OCI-LY7 (cell line): ENCODE results near the gene NEIL3. TPM values are rescaled to one million over a fixed set of nuclear protein-coding genes. Genes with fewer than 3 reads are reported as not detected.
"Not testable (repeated sequence)": the region's sequence is repeated elsewhere in the genome, so short reads cannot be mapped to it uniquely, and the experiment has no call there.

Experiments
- BruUV-seq: library from RNA; stranded (reverse); fragments of 400-500 nt; replicated peaks from 2 replicates; lab custom pipeline; 2021; lab: Mats Ljungman, UMichigan
- CTCF ChIA-PET: fragments of 300-600 bp; sonication (Branson Sonifier 250); formaldehyde crosslinking; loops from one replicate; lab custom pipeline; 2022; ENCODE audit warnings: antibody characterized with exemption; ENCODE audit not compliant: unreplicated experiment; lab: Charles Lee
- POLR2A ChIA-PET: fragments of 300-600 bp; sonication (Branson Sonifier 250); formaldehyde crosslinking; loops from one replicate; lab custom pipeline; 2022; ENCODE audit warnings: antibody characterized with exemption; lab: Charles Lee
- DNase-seq: peaks from one replicate; pipeline ENCODE4 v3.0.0-alpha.2; 2015; ENCODE audit warnings: low spot score
- H2AFZ ChIP-seq: fragments of 200-600 bp; sonication (generic), shearing (Covaris generic); 2 replicates; pipeline ENCODE4 v1.6.1; 2014; ENCODE audit warnings: mild to moderate bottlenecking, antibody characterized with exemption, low read length, moderate library complexity
- H3K27ac ChIP-seq: fragments of 200-600 bp; sonication (generic); 2 replicates; pipeline ENCODE4 v1.5.1; 2014; ENCODE audit warnings: mixed run types, low read depth, mild to moderate bottlenecking, moderate library complexity, low read length, inconsistent platforms; ENCODE audit not compliant: poor library complexity, severe bottlenecking
- H3K36me3 ChIP-seq: fragments of 200-600 bp; sonication (generic); 2 replicates; pipeline ENCODE4 v1.6.1; 2014; ENCODE audit warnings: mild to moderate bottlenecking, antibody characterized with exemption, low read length, moderate library complexity, mixed read lengths; ENCODE audit not compliant: insufficient read depth
- H3K4me1 ChIP-seq: fragments of 200-600 bp; sonication (generic); 2 replicates; pipeline ENCODE4 v1.5.1; 2014; ENCODE audit warnings: mild to moderate bottlenecking, low read length; ENCODE audit not compliant: insufficient read depth, poor library complexity, severe bottlenecking
- H3K4me2 ChIP-seq: fragments of 200-600 bp; sonication (generic); 2 replicates; pipeline ENCODE4 v1.6.1; 2014; ENCODE audit warnings: mild to moderate bottlenecking, low read length
- H3K4me3 ChIP-seq: fragments of 200-600 bp; sonication (generic); 2 replicates; pipeline ENCODE4 v1.5.1; 2014; ENCODE audit warnings: mild to moderate bottlenecking, low read depth, low read length; ENCODE audit not compliant: poor library complexity, severe bottlenecking
- H3K79me2 ChIP-seq: fragments of 200-600 bp; sonication (generic); 2 replicates; pipeline ENCODE4 v1.6.1; 2016; ENCODE audit warnings: low read depth, mild to moderate bottlenecking, low read length, moderate library complexity, mixed read lengths; ENCODE audit not compliant: insufficient read depth
- H3K9me2 ChIP-seq: fragments of 200-600 bp; sonication (generic); 2 replicates; pipeline ENCODE4 v1.6.1; 2016; ENCODE audit warnings: mild to moderate bottlenecking, low read length, mixed read lengths; ENCODE audit not compliant: insufficient read depth
- H3K9me3 ChIP-seq: fragments of 200-600 bp; sonication (generic); 2 replicates; pipeline ENCODE4 v1.6.1; 2014; ENCODE audit warnings: mild to moderate bottlenecking, mixed run types, low read length, mixed read lengths
- H4K20me1 ChIP-seq: fragments of 200-600 bp; sonication (generic); 2 replicates; pipeline ENCODE4 v1.6.1; 2014; ENCODE audit warnings: mild to moderate bottlenecking, antibody characterized with exemption, low read length, moderate library complexity, mixed read lengths; ENCODE audit not compliant: insufficient read depth
- CTCF ChIP-seq: fragments of 200-600 bp; sonication (generic); conservative IDR thresholded peaks from 2 replicates; pipeline ENCODE4 v1.5.1; 2014; ENCODE audit warnings: mild to moderate bottlenecking, antibody characterized with exemption, low read length, moderate library complexity, mixed read lengths
- EZH2phosphoT487 ChIP-seq: fragments of 200-600 bp; sonication (generic); IDR thresholded peaks from 2 replicates; pipeline ENCODE4 v1.6.1; 2018; ENCODE audit warnings: low read depth, borderline replicate concordance, mild to moderate bottlenecking, mixed run types, antibody characterized with exemption, low read length, moderate library complexity, mixed read lengths
- intact Hi-C: fragments of 100-400 bp; cut with micrococcal nuclease; formaldehyde crosslinking; loops from one replicate; pipeline ENCODE4 v1.10.0; 2022; ENCODE audit not compliant: unreplicated experiment
- total RNA-seq, 2 experiments: library from RNA; depleted of rRNA in 1 of 2; stranded (reverse); fragments of >200 nt in 1 of 2; shearing (Covaris generic) in 1 of 2; gene quantifications; 2 replicates each; pipeline ENCODE4 v1.2.3, GENCODE V29; 2014 to 2022

Gene NEIL3
- total RNA-seq, 2 experiments from 2014 or later: 19.1 to 22.9 TPM

GRCh38 chr4:177302371-177303100, 7.1 kb upstream of the NEIL3 start:
- intact Hi-C loops: no loop called here
- H3K27ac ChIP-seq: no peak overlapping the region
- POLR2A ChIA-PET: interaction anchor here (0.5 to 1.9 kb wide), 4 partner anchors 10 to 46 kb away, joined by 3 to 7 read pairs (median 3); no protein-coding TSS in a partner anchor

GRCh38 chr4:177304094-177304493, 5.6 kb upstream of the NEIL3 start:
- no peaks in the 10 kb centered on the region for H3K79me2 ChIP-seq
- H3K4me3 ChIP-seq: no peak overlapping the region
- POLR2A ChIA-PET: interaction anchor here (0.5 to 1.6 kb wide), 6 partner anchors 10 to 498 kb away, joined by 3 to 6 read pairs (median 4); no protein-coding TSS in a partner anchor
- no TSS peak for BruUV-seq
- no peaks in the 10 kb centered on the region for H4K20me1 ChIP-seq
- CTCF ChIA-PET: no interaction called here
- H3K27ac ChIP-seq: no peak overlapping the region
- intact Hi-C loops: no loop called here
- TF ChIP-seq EZH2phosphoT487 (no peak), CTCF (no peak)
- H2AFZ ChIP-seq: no peak overlapping the region
- H3K36me3 ChIP-seq: no peaks in the 10 kb centered on the region
- H3K4me1 ChIP-seq: peaks cover 5% of the 10 kb centered on the region
- no peak for DNase-seq
- H3K4me2 ChIP-seq: no peak overlapping the region
- no peaks in the 10 kb centered on the region; the same call in 1 of the 2 replicates for H3K9me2 ChIP-seq
- H3K9me3 ChIP-seq: no peaks in the 10 kb centered on the region

More at GRCh38 chr4:177302371-177303100, 7.1 kb upstream of the NEIL3 start:
- Histone ChIP-seq H3K9me3 (peaks cover 7% of the 10 kb centered on the region), H3K9me2 (no peaks in the 10 kb centered on the region; the same call in 1 of the 2 replicates), H3K36me3 (no peaks in the 10 kb centered on the region), H3K4me2 (no peak overlapping the region), H3K4me3 (no peak overlapping the region), H2AFZ (no peak overlapping the region; the same call in 1 of the 2 replicates), H4K20me1 (no peaks in the 10 kb centered on the region), H3K4me1 (no peaks in the 10 kb centered on the region), H3K79me2 (no peaks in the 10 kb centered on the region)
- CTCF ChIA-PET: no interaction called here
- TF ChIP-seq CTCF: no peak
- TF ChIP-seq EZH2phosphoT487: no peak
- BruUV-seq: no TSS peak
- no peak for DNase-seq

GRCh38 chr4:177304864-177305263, 4.8 kb upstream of the NEIL3 start:
- H3K4me2 ChIP-seq: not testable (repeated sequence)

More at GRCh38 chr4:177304864-177305263, 4.8 kb upstream of the NEIL3 start:
- BruUV-seq, H3K4me3 ChIP-seq, H3K4me1 ChIP-seq, H3K9me2 ChIP-seq, intact Hi-C loops, DNase-seq, H3K9me3 ChIP-seq, H3K36me3 ChIP-seq, H3K79me2 ChIP-seq, H4K20me1 ChIP-seq, H2AFZ ChIP-seq, CTCF ChIA-PET, H3K27ac ChIP-seq: not testable (repeated sequence)
- POLR2A ChIA-PET: interaction anchor here (0.6 to 1.6 kb wide), 5 partner anchors 9 to 1896 kb away, joined by 3 to 6 read pairs (median 4); no protein-coding TSS in a partner anchor
